Measurements from ENCODE around the gene NAA15.

NAA15 gene

GRCh38 chr4:139420652-139421051 is 119.3 kb downstream of the NAA15 start:
- no peaks in the 10 kb centered on the region for H3K27me3 ChIP-seq (ENCODE audit: control insufficient read depth, low read length)
- H3K36me3 ChIP-seq (ENCODE audit: control insufficient read depth, low read length), result no peaks in the 10 kb centered on the region

GRCh38 chr4:139436122-139436521 is 134.8 kb downstream of the NAA15 start:
- H4K20me1 ChIP-seq (ENCODE audit: control insufficient read depth, insufficient read depth, low read depth, low read length), result no peaks in the 10 kb centered on the region
- H3K36me3 ChIP-seq (ENCODE audit: control insufficient read depth, low read length), result peaks cover 7% of the 10 kb centered on the region; the same call in 1 of the 2 replicates
- H3K4me2 ChIP-seq (ENCODE audit: low read length), result no peak overlapping the region
- H3F3A ChIP-seq (ENCODE audit: control insufficient read depth, insufficient read depth), result no peaks in the 10 kb centered on the region
- no peaks in the 10 kb centered on the region for H3K79me2 ChIP-seq (ENCODE audit: control insufficient read depth, low read length)
- H3K9me2 ChIP-seq (replicated peaks; ENCODE audit: control insufficient read depth, low read length), result no peaks in the 10 kb centered on the region
- H3K27me3 ChIP-seq (ENCODE audit: control insufficient read depth, low read length), result no peaks in the 10 kb centered on the region
- TF ChIP-seq EZH2phosphoT487 (IDR thresholded peaks at IDR 0.05; ENCODE audit: borderline replicate concordance, low read length) (no peak), CTCF (IDR thresholded peaks at IDR 0.05; ENCODE audit: low read depth, low read length, poor library complexity, severe bottlenecking) (no peak)
- H3K9me3 ChIP-seq (ENCODE audit: control insufficient read depth, insufficient read depth, low read length), result peaks cover 21% of the 10 kb centered on the region
- no peak overlapping the region for H3K27ac ChIP-seq (ENCODE audit: low read depth, low read length)
- H3K4me3 ChIP-seq (ENCODE audit: low read length), result no peak overlapping the region
- H3K4me1 ChIP-seq (ENCODE audit: control insufficient read depth, low read length), result peaks cover 5% of the 10 kb centered on the region

More at GRCh38 chr4:139420652-139421051, 119.3 kb downstream of the NAA15 start:
- H3F3A ChIP-seq (ENCODE audit: control insufficient read depth, insufficient read depth), result no peaks in the 10 kb centered on the region
- no peak overlapping the region for H3K4me3 ChIP-seq (ENCODE audit: low read length)
- no peak for TF ChIP-seq CTCF (IDR thresholded peaks at IDR 0.05; ENCODE audit: low read depth, low read length, poor library complexity, severe bottlenecking)
- no peak for TF ChIP-seq EZH2phosphoT487 (IDR thresholded peaks at IDR 0.05; ENCODE audit: borderline replicate concordance, low read length)
- no peak overlapping the region for H3K27ac ChIP-seq (ENCODE audit: low read depth, low read length)
- H3K9me3 ChIP-seq (ENCODE audit: control insufficient read depth, insufficient read depth, low read length), result peaks cover 3% of the 10 kb centered on the region; the same call in 1 of the 2 replicates
- peaks cover 16% of the 10 kb centered on the region for H3K4me1 ChIP-seq (ENCODE audit: control insufficient read depth, low read length)
- no peak overlapping the region for H3K4me2 ChIP-seq (ENCODE audit: low read length)
- H4K20me1 ChIP-seq (ENCODE audit: control insufficient read depth, insufficient read depth, low read depth, low read length), result no peaks in the 10 kb centered on the region
- no peaks in the 10 kb centered on the region for H3K9me2 ChIP-seq (replicated peaks; ENCODE audit: control insufficient read depth, low read length)
- H3K79me2 ChIP-seq (ENCODE audit: control insufficient read depth, low read length), result no peaks in the 10 kb centered on the region

- Histone ChIP-seq H3K9me3 (ENCODE audit: control insufficient read depth, insufficient read depth, low read length) (peaks cover 21% of the 10 kb centered on the region), H3K9me2 (replicated peaks; ENCODE audit: control insufficient read depth, low read length) (no peaks in the 10 kb centered on the region), H3K27me3 (ENCODE audit: control insufficient read depth, low read length) (no peaks in the 10 kb centered on the region), H3K27ac (ENCODE audit: low read depth, low read length) (no peak overlapping the region), H3K4me1 (ENCODE audit: control insufficient read depth, low read length) (peaks cover 5% of the 10 kb centered on the region), H3K4me3 (ENCODE audit: low read length) (no peak overlapping the region), H4K20me1 (ENCODE audit: control insufficient read depth, insufficient read depth, low read depth, low read length) (no peaks in the 10 kb centered on the region), H3K79me2 (ENCODE audit: control insufficient read depth, low read length) (no peaks in the 10 kb centered on the region), H3K36me3 (ENCODE audit: control insufficient read depth, low read length) (peaks cover 7% of the 10 kb centered on the region; the same call in 1 of the 2 replicates), H3F3A (ENCODE audit: control insufficient read depth, insufficient read depth) (no peaks in the 10 kb centered on the region), H3K4me2 (ENCODE audit: low read length) (no peak overlapping the region)
- TF ChIP-seq EZH2phosphoT487 (IDR thresholded peaks at IDR 0.05; ENCODE audit: borderline replicate concordance, low read length) (no peak), CTCF (IDR thresholded peaks at IDR 0.05; ENCODE audit: low read depth, low read length, poor library complexity, severe bottlenecking) (no peak)
These were observed 136.8 kb downstream of the NAA15 start for GRCh38 chr4:139438141-139438540.
